ENCODE measurements around the gene GPR160.

- TF ChIP-seq POLR2AphosphoS5 (IDR thresholded peaks at IDR 0.05; ENCODE audit: low read depth, low read length) (no peak), TAF1 (IDR thresholded peaks at IDR 0.05; ENCODE audit: borderline replicate concordance, low read depth, low read length) (no peak), POLR2A (IDR thresholded peaks at IDR 0.05; ENCODE audit: low read depth, low read length) (no peak)
Observed at GRCh38 chr3:170043506-170043905, 5.7 kb downstream of the GPR160 start.
